Endothelial cell of umbilical vein (primary cell): ENCODE data around the gene CDYL.

ENCODE experiments used
- EZH2 ChIP-seq: IDR thresholded peaks from 2 replicates; pipeline ENCODE4 v1.6.1; 2012; ENCODE audit warnings: borderline replicate concordance, low read depth, mild to moderate bottlenecking, moderate library complexity, low read length, inconsistent platforms; ENCODE audit not compliant: severe bottlenecking
- GATA2 ChIP-seq: IDR thresholded peaks from 2 replicates; pipeline ENCODE4 v1.7.0; 2011; ENCODE audit warnings: low read depth, mild to moderate bottlenecking, moderate library complexity, mixed read lengths, low read length; ENCODE audit not compliant: insufficient read length, insufficient read depth
- MYC ChIP-seq: IDR thresholded peaks from one replicate; pipeline ENCODE4 v1.6.1; 2011; ENCODE audit warnings: mild to moderate bottlenecking, low read depth, low read length
- POLR2A ChIP-seq: IDR thresholded peaks from 2 replicates; pipeline ENCODE4 v1.6.1; 2012; ENCODE audit warnings: low read depth, mild to moderate bottlenecking, control low read depth, low read length
- POLR2AphosphoS5 ChIP-seq: IDR thresholded peaks from 2 replicates; pipeline ENCODE4 v1.6.1; 2012; ENCODE audit warnings: low read depth, mild to moderate bottlenecking, control low read depth, low read length, moderate library complexity; ENCODE audit not compliant: insufficient read depth
- TF ChIP-seq, protein P1 (sequence below), 2 donors: IDR thresholded peaks; 1 replicate in 1 of 2; 2 replicates in 1 of 2; pipeline ENCODE4 v1.5.1; 2011; ENCODE audit warnings: low read length in 2 of 2, mild to moderate bottlenecking in 2 of 2, moderate library complexity in 2 of 2, control low read depth in 1 of 2, inconsistent platforms in 1 of 2, low read depth in 1 of 2; ENCODE audit not compliant: insufficient read depth in 1 of 2; ENCODE audit errors: extremely low read depth in 1 of 2
- TF ChIP-seq, protein P2 (sequence below): IDR thresholded peaks from 2 replicates; pipeline ENCODE4 v1.6.1; 2011; ENCODE audit not compliant: insufficient read depth, insufficient read length

DNA sequence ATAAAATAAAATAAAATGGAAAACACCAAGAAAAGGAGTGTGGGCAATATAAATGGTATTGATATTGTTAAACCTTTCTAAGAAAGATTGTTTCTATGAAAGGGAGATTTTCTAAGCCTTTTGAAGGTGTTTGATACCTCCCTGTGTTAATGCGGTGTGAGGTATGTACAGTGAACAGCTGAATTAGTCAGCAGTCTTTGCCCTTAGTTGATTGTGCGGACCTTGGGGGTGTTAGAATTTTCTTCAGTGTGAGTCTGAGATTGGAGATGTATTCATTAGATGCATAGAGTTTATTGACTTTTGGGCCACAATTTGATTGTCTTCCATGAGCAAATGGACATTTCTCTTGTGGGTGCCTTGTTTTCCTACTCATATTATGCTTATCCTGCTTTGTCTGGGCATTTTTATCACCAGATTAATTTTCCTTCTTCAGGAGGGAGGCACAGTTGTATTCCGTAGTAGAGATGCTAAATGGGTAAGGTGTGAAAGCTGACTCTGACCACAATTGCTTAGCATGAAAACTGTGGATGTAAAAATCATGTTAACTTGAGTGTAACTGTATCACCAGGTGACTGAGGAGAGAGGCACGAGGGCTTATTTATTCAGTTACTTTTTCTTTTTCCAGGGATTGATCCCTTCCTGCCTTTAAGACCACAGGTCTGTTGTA lies 42.2 kb downstream of the CDYL start:
- TF ChIP-seq, protein P1, sequence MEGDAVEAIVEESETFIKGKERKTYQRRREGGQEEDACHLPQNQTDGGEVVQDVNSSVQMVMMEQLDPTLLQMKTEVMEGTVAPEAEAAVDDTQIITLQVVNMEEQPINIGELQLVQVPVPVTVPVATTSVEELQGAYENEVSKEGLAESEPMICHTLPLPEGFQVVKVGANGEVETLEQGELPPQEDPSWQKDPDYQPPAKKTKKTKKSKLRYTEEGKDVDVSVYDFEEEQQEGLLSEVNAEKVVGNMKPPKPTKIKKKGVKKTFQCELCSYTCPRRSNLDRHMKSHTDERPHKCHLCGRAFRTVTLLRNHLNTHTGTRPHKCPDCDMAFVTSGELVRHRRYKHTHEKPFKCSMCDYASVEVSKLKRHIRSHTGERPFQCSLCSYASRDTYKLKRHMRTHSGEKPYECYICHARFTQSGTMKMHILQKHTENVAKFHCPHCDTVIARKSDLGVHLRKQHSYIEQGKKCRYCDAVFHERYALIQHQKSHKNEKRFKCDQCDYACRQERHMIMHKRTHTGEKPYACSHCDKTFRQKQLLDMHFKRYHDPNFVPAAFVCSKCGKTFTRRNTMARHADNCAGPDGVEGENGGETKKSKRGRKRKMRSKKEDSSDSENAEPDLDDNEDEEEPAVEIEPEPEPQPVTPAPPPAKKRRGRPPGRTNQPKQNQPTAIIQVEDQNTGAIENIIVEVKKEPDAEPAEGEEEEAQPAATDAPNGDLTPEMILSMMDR (IDR thresholded peaks at IDR 0.05; ENCODE audit: extremely low read depth in 1 of 2, insufficient read depth in 1 of 2, low read depth in 1 of 2, low read length in 2 of 2), result no peak
- TF ChIP-seq POLR2AphosphoS5 (no peak), POLR2A (no peak), EZH2 (no peak), GATA2 (no peak), MYC (no peak)
- TF ChIP-seq, protein P2, sequence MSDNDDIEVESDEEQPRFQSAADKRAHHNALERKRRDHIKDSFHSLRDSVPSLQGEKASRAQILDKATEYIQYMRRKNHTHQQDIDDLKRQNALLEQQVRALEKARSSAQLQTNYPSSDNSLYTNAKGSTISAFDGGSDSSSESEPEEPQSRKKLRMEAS, result no peak
